C4-2B (cell line): ENCODE measurements around the gene ADGRD2.

Experiments
- H3K27ac ChIP-seq: fragments of 450-650 bp; 2 replicates; pipeline ENCODE4 v1.5.1; 2017
- ZFX ChIP-seq: fragments of 450-650 bp; IDR thresholded peaks from 2 replicates; pipeline ENCODE4 v1.6.1; 2017
- TF ChIP-seq, protein P1 (sequence below): fragments of 450-650 bp; conservative IDR thresholded peaks from 2 replicates; pipeline ENCODE4 v1.5.1; 2017; ENCODE audit warnings: mild to moderate bottlenecking

Gene ADGRD2, protein sequence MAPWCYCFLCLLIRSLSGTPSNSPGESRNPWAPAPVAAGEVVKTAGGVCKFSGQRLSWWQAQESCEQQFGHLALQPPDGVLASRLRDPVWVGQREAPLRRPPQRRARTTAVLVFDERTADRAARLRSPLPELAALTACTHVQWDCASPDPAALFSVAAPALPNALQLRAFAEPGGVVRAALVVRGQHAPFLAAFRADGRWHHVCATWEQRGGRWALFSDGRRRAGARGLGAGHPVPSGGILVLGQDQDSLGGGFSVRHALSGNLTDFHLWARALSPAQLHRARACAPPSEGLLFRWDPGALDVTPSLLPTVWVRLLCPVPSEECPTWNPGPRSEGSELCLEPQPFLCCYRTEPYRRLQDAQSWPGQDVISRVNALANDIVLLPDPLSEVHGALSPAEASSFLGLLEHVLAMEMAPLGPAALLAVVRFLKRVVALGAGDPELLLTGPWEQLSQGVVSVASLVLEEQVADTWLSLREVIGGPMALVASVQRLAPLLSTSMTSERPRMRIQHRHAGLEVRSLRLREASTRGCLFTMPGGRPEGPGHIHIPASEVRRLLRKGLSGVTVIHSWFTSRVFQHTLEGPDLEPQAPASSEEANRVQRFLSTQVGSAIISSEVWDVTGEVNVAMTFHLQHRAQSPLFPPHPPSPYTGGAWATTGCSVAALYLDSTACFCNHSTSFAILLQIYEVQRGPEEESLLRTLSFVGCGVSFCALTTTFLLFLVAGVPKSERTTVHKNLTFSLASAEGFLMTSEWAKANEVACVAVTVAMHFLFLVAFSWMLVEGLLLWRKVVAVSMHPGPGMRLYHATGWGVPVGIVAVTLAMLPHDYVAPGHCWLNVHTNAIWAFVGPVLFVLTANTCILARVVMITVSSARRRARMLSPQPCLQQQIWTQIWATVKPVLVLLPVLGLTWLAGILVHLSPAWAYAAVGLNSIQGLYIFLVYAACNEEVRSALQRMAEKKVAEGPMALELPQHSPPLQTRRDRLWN

DNA sequence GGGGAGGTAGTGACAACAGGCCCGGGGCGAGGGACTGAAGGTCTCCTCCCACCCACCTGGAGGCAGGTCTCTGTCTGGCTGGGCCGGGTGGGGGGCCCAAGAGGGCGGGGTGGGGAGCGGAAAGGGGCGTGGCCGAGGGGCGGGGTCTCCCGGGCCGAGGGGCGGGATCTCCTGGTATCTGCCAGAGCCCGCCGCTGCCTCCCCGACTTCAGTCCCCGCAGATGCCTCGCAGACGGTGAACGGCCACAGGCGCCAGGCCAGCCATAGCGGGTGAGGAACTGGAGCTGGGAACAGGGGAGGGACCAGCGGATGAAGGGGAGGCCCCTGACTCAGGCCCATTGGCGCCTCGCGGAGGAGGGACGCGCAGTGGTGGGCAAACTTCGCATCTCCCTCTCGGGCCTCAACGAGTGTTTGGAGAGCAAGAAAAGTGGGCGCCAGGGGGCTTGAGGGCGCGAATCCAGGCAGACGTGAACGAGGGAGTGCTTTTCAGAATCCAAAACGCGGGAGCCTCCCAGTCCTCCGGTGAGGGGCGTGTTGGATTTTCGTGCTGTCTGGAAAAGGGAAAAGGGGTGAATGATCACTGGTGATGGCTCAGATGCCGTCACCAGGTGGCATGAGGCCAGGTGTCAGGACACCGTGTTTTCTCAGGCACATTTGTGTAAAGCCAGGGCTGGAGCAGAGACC, at the start of gene ADGRD2:
TSS of gene ADGRD2 (plus strand) at position 211 of the 684 bp plus-strand sequence. CDS start 1,216 bp downstream, outside the sequence.
- H3K27ac ChIP-seq, result no peak within 1 kb of the TSS

DNA sequence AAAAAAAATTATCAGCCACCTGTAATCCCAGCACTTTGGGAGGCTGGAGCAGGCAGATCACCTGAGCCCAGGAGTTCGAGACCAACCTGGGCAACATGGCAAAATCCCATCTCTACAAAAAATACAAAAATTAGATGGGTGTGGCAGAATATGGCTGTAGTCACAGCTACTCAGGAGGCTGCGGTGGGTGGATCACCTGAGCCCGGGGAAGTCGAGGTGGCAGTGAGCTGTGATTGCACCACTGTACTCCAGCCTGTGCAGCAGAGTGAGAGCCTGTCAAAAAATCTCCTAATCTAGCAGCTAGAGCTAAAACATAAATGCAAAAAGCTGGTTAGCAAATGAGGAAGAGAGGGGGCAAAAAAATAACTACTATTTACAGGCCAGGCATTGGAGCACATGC, 47.0 kb upstream of the ADGRD2 start:
- no peak for TF ChIP-seq ZFX
- TF ChIP-seq, protein P1, sequence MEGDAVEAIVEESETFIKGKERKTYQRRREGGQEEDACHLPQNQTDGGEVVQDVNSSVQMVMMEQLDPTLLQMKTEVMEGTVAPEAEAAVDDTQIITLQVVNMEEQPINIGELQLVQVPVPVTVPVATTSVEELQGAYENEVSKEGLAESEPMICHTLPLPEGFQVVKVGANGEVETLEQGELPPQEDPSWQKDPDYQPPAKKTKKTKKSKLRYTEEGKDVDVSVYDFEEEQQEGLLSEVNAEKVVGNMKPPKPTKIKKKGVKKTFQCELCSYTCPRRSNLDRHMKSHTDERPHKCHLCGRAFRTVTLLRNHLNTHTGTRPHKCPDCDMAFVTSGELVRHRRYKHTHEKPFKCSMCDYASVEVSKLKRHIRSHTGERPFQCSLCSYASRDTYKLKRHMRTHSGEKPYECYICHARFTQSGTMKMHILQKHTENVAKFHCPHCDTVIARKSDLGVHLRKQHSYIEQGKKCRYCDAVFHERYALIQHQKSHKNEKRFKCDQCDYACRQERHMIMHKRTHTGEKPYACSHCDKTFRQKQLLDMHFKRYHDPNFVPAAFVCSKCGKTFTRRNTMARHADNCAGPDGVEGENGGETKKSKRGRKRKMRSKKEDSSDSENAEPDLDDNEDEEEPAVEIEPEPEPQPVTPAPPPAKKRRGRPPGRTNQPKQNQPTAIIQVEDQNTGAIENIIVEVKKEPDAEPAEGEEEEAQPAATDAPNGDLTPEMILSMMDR, result no peak
- no peak overlapping the region for H3K27ac ChIP-seq

More for the DNA sequence above, at the start of gene ADGRD2:
- TF ChIP-seq ZFX, result no peak
- TF ChIP-seq, protein P1, result no peak

DNA sequence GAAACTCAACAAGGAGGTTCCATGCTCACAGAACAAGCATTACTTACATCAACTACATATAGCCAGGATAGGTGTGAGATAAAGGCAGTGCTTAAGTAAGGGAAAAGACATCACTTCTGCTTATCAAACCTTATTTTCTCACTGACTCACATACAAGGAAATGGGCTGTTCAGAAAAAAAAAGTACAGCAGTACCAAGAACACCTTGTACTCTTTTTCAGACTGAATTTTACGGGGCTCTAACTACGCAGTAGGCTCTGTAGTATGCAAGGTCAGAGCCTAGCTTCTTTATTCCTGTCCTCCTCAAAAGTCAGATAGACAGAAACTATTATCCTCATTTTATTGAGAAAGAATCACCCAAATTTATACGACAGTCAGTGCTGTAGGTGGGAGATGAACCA, 40.8 kb upstream of the ADGRD2 start:
- H3K27ac ChIP-seq, result no peak overlapping the region
- no peak for TF ChIP-seq ZFX
- TF ChIP-seq, protein P1, result no peak

DNA sequence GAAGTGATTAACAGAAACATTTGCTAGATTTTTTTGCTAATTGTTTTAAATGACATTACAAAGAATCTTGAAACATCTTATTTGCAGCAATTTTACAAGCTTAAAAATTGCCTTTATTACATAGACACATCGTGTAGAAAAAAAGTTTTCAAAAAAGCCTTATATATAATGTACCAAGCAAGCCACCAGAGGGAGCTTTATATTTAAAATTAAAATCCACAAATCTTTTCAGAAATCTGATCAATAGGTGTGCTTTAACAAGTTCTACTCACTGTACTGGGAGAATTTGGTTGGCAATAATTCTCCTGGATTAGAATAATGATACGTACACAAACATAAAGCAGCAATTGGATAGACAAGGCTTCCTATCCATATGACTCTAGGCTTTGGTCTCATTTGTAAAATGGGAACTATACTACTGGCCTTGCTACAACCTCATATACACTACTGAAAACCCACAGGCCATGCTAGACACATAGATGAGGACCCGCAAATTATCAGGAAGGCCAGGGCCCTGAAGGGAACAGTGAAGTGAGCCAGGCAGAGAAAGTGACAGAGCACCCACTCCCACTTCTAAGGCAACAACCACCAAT, 39.8 kb upstream of the ADGRD2 start:
- TF ChIP-seq, protein P1, result peak; percentile 71
- TF ChIP-seq ZFX, result no peak
- H3K27ac ChIP-seq, result no peak overlapping the region

- H3K27ac ChIP-seq, result no peak overlapping the region
- TF ChIP-seq, protein P1, result no peak
- TF ChIP-seq ZFX, result no peak
Measured at GRCh38 chr9:124411514-124412227, 38.6 kb upstream of the ADGRD2 start.

GRCh38 chr9:124412228-124412575, 38.0 kb upstream of the ADGRD2 start:
- TF ChIP-seq, protein P1, result no peak
- no peak for TF ChIP-seq ZFX
- H3K27ac ChIP-seq, result no peak overlapping the region
